Naive B cell (primary cell): ENCODE data around the gene DIRAS1. TPM values are rescaled to one million over a fixed set of nuclear protein-coding genes. Genes with fewer than 3 reads are reported as not detected.
A peak's percentile ranks its signal among the peaks of the same experiment; 100 is the strongest.
"Not testable (repeated sequence)": the region's sequence is repeated elsewhere in the genome, so short reads cannot be mapped to it uniquely, and the experiment has no call there.

Source experiments
- ATAC-seq, 2 donors: fragments of 150-1000 bp; cut with Tn5 transposase; 2 replicates each; pipeline ENCODE4 v1.10.0; 2021; ENCODE audit warnings: low read depth in 2 of 2, mild to moderate bottlenecking in 2 of 2, moderate library complexity in 2 of 2
- DNase-seq: peaks from one replicate; pipeline ENCODE4 v3.0.0; 2022
- H3K27ac Mint-ChIP-seq, 6 donors: one replicate each; pipeline ENCODE4 v1.8.0; 2020 to 2022; ENCODE audit warnings: mild to moderate bottlenecking in 6 of 6, mixed read lengths in 6 of 6, moderate library complexity in 5 of 6, inconsistent platforms in 2 of 6
- H3K27me3 Mint-ChIP-seq, 3 donors: one replicate each; pipeline ENCODE4 v1.8.0; 2021 to 2022; ENCODE audit warnings: mixed read lengths in 3 of 3, mild to moderate bottlenecking in 1 of 3
- H3K36me3 Mint-ChIP-seq, 2 donors: one replicate each; pipeline ENCODE4 v1.8.0; 2020 to 2022; ENCODE audit warnings: mixed read lengths in 2 of 2, inconsistent platforms in 1 of 2, mild to moderate bottlenecking in 1 of 2
- H3K4me1 Mint-ChIP-seq, 3 donors: one replicate each; pipeline ENCODE4 v1.8.0; 2020 to 2022; ENCODE audit warnings: mixed read lengths in 3 of 3, inconsistent platforms in 1 of 3, mild to moderate bottlenecking in 1 of 3, moderate library complexity in 1 of 3
- H3K4me3 Mint-ChIP-seq, 8 donors: one replicate each; pipeline ENCODE4 v1.8.0; 2020 to 2022; ENCODE audit warnings: mild to moderate bottlenecking in 8 of 8, mixed read lengths in 8 of 8, moderate library complexity in 8 of 8, inconsistent platforms in 2 of 8
- H3K9me3 Mint-ChIP-seq, 7 donors: one replicate each; pipeline ENCODE4 v1.8.0; 2020 to 2022; ENCODE audit warnings: mixed read lengths in 7 of 7, mild to moderate bottlenecking in 5 of 7, inconsistent platforms in 2 of 7, moderate library complexity in 1 of 7
- polyA plus RNA-seq, 6 donors: library from polyadenylated mRNA; unstranded; fragments of 300-500 nt; fragmentation: Illumina TruSeq; gene quantifications; one replicate each; pipeline ENCODE4 v1.2.3, GENCODE V29; 2021; ENCODE audit warnings: low read depth in 6 of 6

DIRAS1 gene
- polyA plus RNA-seq, 6 donors from 2014 or later: 0.92 to 2.7 (median 1.5) TPM

DNA sequence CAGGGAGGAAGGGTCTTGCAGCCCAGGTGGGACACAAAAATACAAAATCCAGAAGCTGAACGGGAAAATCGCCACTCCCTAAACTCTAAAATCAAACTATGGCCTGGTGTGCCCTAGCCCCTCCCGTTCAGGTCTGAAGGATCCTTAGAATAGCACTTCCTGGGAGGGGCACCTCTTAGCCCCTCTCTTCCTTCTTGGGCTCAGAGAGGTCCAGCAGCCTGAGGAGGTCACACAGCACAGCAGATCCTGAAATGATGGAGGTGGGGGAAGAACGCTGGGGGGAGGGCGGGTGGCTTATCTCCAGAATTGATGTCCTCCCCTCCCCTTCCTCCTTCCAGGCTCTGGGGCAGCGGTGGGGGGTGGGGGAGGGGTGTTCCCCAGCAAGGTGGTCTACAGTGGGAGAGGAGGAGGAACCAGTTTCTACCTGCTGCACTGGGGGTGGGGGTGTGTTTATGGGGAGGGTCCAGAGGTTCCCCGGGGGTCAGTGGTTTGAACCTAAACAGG is 1.9 kb downstream of the DIRAS1 start:
- ATAC-seq: no peak
- Mint-ChIP-seq H3K27me3 (peaks cover 0 to 4% (median 0%) of the 10 kb centered on the region in 3 donors), H3K27ac (peak overlapping the region in 4 of 6 donors; percentile 54 to 90 (median 78)), H3K4me3 (peak overlapping the region in 6 of 8 donors; percentile 78 to 86 (median 82)), H3K36me3 (peaks cover 5 to 14% of the 10 kb centered on the region in 2 donors), H3K4me1 (peaks cover 15 to 43% (median 37%) of the 10 kb centered on the region in 3 donors), H3K9me3 (peaks cover 5 to 12% (median 9%) of the 10 kb centered on the region in 7 donors)
- DNase-seq: no peak

DNA sequence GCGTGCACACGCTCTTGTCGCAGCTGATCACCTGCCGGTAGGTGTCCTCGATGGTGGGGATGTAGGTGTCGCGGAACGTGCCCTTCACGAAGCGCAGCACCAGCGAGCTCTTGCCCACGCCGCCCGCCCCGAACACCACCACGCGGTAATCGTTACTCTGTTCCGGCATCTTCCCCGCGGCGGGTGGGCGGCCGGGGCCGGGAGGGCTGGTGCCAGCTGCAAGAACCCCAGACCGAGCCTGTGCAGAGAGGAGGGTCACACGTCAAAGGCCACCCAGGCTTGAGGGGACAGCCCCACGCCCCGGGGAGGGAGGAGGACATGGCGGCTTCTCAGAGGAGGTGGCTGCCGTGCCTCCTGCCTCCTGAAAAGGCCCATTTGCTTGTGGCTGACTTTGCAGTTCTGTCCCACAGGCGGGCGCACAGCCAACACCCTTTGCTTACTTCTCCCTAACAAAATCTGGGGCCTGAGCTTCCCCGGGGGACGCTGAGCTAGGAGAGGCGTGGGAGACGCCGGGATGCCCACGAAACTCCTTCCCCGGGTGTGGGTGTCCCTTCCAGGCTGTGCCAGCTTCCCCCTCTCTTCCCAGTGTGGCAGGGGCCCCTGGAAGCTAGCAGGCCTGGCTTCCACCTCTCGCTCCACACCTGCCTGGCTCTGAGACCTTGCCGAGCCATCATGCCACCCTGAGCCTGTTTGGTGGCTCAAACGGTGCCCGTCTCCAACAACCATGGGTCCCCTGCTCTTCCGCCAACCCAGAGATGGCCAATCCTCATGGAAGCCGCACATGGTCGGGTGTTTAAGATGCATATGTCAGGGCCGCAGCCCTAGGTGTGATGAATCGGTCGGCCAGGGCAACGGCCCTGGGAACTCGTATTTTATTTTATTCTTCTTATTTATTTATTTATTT is 3.3 kb downstream of the DIRAS1 start:
- Mint-ChIP-seq H3K27ac (peak overlapping the region in 2 of 6 donors; percentile 61 to 85), H3K9me3 (peaks cover 5 to 12% (median 9%) of the 10 kb centered on the region in 7 donors), H3K4me3 (peak overlapping the region in 1 of 8 donors; percentile 39), H3K36me3 (peaks cover 5 to 14% of the 10 kb centered on the region in 2 donors), H3K27me3 (no peaks in the 10 kb centered on the region), H3K4me1 (peaks cover 15 to 45% (median 34%) of the 10 kb centered on the region in 3 donors)
- ATAC-seq (no peak), DNase-seq (no peak)

DNA sequence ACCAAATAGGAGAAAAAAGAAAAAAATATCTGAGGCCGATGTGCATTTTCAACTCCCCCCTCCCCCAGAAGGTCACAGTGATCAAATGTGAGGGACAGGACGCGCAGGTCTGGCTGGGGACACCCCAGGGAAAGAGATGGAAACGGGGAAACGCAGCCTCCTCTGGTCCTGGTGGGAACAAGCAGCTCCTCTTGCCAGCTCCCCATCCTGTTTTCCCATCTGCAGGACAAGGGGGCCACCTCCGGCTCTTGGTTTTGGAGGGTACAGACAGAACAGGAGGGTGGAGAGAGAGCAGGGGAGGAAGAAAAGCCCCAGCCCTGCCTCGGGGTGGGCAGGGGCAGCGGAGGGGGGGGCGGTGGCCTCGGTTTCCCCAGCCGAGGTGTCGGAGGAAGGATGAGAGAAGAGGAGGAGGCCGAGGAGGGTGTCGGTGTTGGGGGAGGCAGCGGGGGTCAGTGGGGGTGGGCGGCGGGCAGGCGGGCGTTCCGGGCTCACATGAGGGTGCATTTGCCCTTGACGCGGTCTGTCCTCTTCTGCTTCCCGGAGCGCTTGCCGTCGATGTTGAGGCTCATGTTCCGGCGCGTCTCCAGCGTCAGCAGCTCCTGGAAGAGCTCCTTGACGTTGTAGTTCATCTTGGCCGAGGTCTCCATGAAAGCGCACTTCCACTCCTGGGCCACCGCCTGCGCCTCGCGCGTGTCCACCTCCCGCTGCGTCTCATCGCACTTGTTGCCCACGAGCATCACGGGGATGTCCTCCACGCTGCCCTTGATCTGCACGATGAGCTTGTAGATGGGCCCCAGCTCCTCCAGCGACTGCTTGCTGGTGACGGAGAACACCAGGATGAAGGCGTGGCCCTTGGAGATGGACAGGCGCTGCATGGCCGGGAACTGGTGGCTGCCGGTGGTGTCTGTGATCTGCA is 4.2 kb downstream of the DIRAS1 start:
- no peaks in the 10 kb centered on the region for H3K27me3 Mint-ChIP-seq
- peak overlapping the region in 3 of 6 donors; percentile 61 to 72 (median 63) for H3K27ac Mint-ChIP-seq
- DNase-seq (no peak), ATAC-seq (no peak)
- peaks cover 22 to 50% (median 43%) of the 10 kb centered on the region in 3 donors for H3K4me1 Mint-ChIP-seq
- H3K9me3 Mint-ChIP-seq: peaks cover 5 to 12% (median 9%) of the 10 kb centered on the region in 7 donors
- H3K36me3 Mint-ChIP-seq: peaks cover 5 to 14% of the 10 kb centered on the region in 2 donors
- no peak overlapping the region for H3K4me3 Mint-ChIP-seq

DNA sequence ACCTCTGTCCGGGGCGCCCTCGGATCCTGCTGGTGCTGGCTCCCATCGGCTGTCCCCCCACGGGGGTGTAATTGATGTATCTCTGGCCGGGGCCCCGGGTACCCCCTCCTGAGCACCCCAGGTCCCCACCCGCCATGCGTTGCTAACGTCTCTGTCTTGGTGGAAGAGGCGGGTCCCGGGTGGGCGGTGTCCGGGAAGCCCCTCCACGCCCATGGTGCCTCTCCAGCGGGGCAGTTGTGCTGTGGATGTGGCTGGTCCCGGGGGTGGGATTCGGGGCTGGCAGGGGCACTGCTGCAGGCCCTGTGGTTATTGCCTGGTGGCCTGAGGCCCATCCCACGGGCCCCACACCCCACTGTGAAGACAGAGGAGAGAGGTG is 4.9 kb downstream of the DIRAS1 start:
- Mint-ChIP-seq H3K36me3 (peaks cover 5 to 14% of the 10 kb centered on the region in 2 donors), H3K27me3 (no peaks in the 10 kb centered on the region), H3K4me3 (peak overlapping the region in 2 of 8 donors; percentile 2 to 44), H3K9me3 (peaks cover 5 to 12% (median 10%) of the 10 kb centered on the region in 7 donors), H3K27ac (peak overlapping the region in 1 of 6 donors; percentile 42), H3K4me1 (peaks cover 27 to 53% (median 50%) of the 10 kb centered on the region in 3 donors)
- DNase-seq: no peak
- no peak for ATAC-seq

- Mint-ChIP-seq H3K9me3 (peaks cover 5 to 12% (median 10%) of the 10 kb centered on the region in 7 donors), H3K4me1 (peaks cover 32 to 59% (median 56%) of the 10 kb centered on the region in 3 donors), H3K36me3 (peaks cover 5 to 14% of the 10 kb centered on the region in 2 donors), H3K4me3 (peak overlapping the region in 2 of 8 donors; percentile 5 to 44), H3K27ac (peak overlapping the region in 3 of 6 donors; percentile 42 to 92 (median 77)), H3K27me3 (no peaks in the 10 kb centered on the region)
- DNase-seq: no peak
- no peak for ATAC-seq
Observed at GRCh38 chr19:2715470-2716274, 5.5 kb downstream of the DIRAS1 start.

- H3K9me3 Mint-ChIP-seq: peaks cover 5 to 17% (median 11%) of the 10 kb centered on the region in 7 donors
- peaks cover 5 to 14% of the 10 kb centered on the region in 2 donors for H3K36me3 Mint-ChIP-seq
- peak overlapping the region in 3 of 8 donors; percentile 6 to 44 (median 29) for H3K4me3 Mint-ChIP-seq
- peaks cover 33 to 63% (median 57%) of the 10 kb centered on the region in 3 donors for H3K4me1 Mint-ChIP-seq
- no peak for DNase-seq
- peak overlapping the region in 5 of 6 donors; percentile 20 to 92 (median 42) for H3K27ac Mint-ChIP-seq
- H3K27me3 Mint-ChIP-seq: peaks cover 0 to 5% (median 0%) of the 10 kb centered on the region in 3 donors
- no peak for ATAC-seq
Observed at GRCh38 chr19:2714531-2715269, 6.5 kb downstream of the DIRAS1 start.

DNA sequence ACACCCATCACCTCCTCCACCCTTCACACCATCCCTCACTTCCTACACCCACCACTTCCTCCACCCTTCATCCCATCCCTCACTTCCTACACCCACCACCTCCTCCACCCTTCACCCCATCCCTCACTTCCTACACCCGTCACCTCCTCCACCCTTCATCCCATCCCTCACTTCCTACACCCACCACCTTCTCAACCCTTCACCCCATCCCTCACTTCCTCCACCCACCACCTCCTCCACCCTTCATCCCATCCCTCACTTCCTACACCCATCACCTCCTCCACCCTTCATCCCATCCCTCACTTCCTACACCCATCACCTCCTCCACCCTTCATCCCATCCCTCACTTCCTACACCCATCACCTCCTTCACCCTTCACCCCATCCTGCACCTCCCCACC is 7.1 kb downstream of the DIRAS1 start:
- not testable (repeated sequence) for DNase-seq, H3K4me3 Mint-ChIP-seq, ATAC-seq, H3K27ac Mint-ChIP-seq, H3K27me3 Mint-ChIP-seq
- Mint-ChIP-seq H3K4me1 (peaks cover 32 to 64% (median 52%) of the 10 kb centered on the region in 3 donors), H3K36me3 (peaks cover 5 to 14% of the 10 kb centered on the region in 2 donors), H3K9me3 (peaks cover 5 to 17% (median 11%) of the 10 kb centered on the region in 7 donors)

DNA sequence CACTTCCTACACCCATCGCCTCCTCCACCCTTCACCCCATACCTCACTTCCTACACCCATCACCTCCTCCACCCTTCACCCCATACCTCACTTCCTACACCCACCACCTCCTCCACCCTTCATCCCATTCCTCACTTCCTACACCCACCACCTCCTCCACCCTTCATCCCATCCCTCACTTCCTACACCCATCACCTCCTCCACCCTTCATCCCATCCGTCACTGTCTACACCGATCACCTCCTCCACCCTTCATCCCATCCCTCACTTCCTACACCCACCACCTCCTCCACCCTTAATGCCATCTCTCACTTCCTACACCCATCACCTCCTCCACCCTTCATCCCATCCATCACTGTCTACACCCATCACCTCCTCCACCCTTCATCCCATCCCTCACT is 8.0 kb downstream of the DIRAS1 start:
- Mint-ChIP-seq H3K27ac (peak overlapping the region in 2 of 6 donors; percentile 57 to 98), H3K4me1 (peaks cover 35 to 64% (median 52%) of the 10 kb centered on the region in 3 donors), H3K36me3 (peaks cover 5 to 14% of the 10 kb centered on the region in 2 donors), H3K4me3 (peak overlapping the region in 1 of 8 donors; percentile 77), H3K9me3 (peaks cover 5 to 18% (median 11%) of the 10 kb centered on the region in 7 donors)
- H3K27me3 Mint-ChIP-seq, ATAC-seq, DNase-seq: not testable (repeated sequence)

- H3K4me1 Mint-ChIP-seq: peaks cover 35 to 62% (median 47%) of the 10 kb centered on the region in 3 donors
- H3K27ac Mint-ChIP-seq: peak overlapping the region; percentile 98 to 100 (median 99)
- peak overlapping the region in 6 of 8 donors; percentile 55 to 95 (median 76) for H3K4me3 Mint-ChIP-seq
- H3K36me3 Mint-ChIP-seq: peaks cover 5 to 14% of the 10 kb centered on the region in 2 donors
- no peak for ATAC-seq
- no peak for DNase-seq
- peaks cover 5 to 18% (median 11%) of the 10 kb centered on the region in 7 donors for H3K9me3 Mint-ChIP-seq
- H3K27me3 Mint-ChIP-seq: peaks cover 0 to 5% (median 0%) of the 10 kb centered on the region in 3 donors
Observed at GRCh38 chr19:2711875-2712205, 9.3 kb downstream of the DIRAS1 start.

- ATAC-seq: peak; percentile 12 to 42
- peak; percentile 42 for DNase-seq
- H3K9me3 Mint-ChIP-seq: peaks cover 5 to 18% (median 11%) of the 10 kb centered on the region in 7 donors
- peaks cover 32 to 59% (median 44%) of the 10 kb centered on the region in 3 donors for H3K4me1 Mint-ChIP-seq
- peak overlapping the region; percentile 70 to 95 (median 78) for H3K4me3 Mint-ChIP-seq
- peaks cover 5 to 14% of the 10 kb centered on the region in 2 donors for H3K36me3 Mint-ChIP-seq
- H3K27ac Mint-ChIP-seq: peak overlapping the region; percentile 98 to 100 (median 99)
- peaks cover 0 to 5% (median 0%) of the 10 kb centered on the region in 3 donors for H3K27me3 Mint-ChIP-seq
Observed at GRCh38 chr19:2711172-2711874, 9.8 kb downstream of the DIRAS1 start.

- Mint-ChIP-seq H3K9me3 (peaks cover 0 to 7% (median 0%) of the 10 kb centered on the region in 7 donors), H3K27me3 (peaks cover 0 to 5% (median 0%) of the 10 kb centered on the region in 3 donors), H3K27ac (peak overlapping the region in 3 of 6 donors; percentile 72 to 92 (median 78)), H3K4me1 (peaks cover 25 to 44% (median 40%) of the 10 kb centered on the region in 3 donors), H3K4me3 (peak overlapping the region in 1 of 8 donors; percentile 30), H3K36me3 (peaks cover 0 to 8% of the 10 kb centered on the region in 2 donors)
- ATAC-seq: no peak
- no peak for DNase-seq
Observed at GRCh38 chr19:2706251-2706650, 14.9 kb downstream of the DIRAS1 start.
